ENCODE measurements around the gene TMEM150B. TPM values are rescaled to one million over a fixed set of nuclear protein-coding genes. Genes with fewer than 3 reads are reported as not detected.
A peak's percentile ranks its signal among the peaks of the same experiment; 100 is the strongest.

The TMEM150B gene
- total RNA-seq, 4 donors from 2014 or later, result 1.3 TPM; not detected in 3

DNA sequence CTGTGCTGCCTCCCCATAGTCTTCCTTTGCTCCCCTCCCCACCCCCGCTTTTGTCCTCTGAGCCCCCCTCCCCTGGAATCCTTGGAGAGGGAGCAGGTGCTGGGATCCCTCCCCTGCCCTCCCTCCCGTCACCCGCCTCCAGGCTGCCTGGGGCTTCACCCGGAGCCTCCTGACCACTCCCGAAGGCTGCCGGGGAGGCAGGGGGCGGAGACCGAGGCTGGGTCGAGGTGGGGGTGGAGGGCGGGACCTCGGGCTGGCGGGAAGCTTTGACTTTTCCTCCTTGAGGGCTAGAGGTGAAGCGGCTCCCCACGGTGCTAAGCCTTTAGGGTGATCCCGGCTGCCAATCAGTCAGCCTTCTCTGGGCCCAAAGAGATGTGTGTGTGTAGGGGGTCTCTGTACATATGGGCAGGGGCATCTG lies 16.0 kb upstream of the TMEM150B start:
- no peak overlapping the region for H3K27ac ChIP-seq
- no peak for TF ChIP-seq POLR2A (IDR thresholded peaks at IDR 0.05)
- TF ChIP-seq, protein P1, sequence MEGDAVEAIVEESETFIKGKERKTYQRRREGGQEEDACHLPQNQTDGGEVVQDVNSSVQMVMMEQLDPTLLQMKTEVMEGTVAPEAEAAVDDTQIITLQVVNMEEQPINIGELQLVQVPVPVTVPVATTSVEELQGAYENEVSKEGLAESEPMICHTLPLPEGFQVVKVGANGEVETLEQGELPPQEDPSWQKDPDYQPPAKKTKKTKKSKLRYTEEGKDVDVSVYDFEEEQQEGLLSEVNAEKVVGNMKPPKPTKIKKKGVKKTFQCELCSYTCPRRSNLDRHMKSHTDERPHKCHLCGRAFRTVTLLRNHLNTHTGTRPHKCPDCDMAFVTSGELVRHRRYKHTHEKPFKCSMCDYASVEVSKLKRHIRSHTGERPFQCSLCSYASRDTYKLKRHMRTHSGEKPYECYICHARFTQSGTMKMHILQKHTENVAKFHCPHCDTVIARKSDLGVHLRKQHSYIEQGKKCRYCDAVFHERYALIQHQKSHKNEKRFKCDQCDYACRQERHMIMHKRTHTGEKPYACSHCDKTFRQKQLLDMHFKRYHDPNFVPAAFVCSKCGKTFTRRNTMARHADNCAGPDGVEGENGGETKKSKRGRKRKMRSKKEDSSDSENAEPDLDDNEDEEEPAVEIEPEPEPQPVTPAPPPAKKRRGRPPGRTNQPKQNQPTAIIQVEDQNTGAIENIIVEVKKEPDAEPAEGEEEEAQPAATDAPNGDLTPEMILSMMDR (IDR thresholded peaks at IDR 0.05), result no peak
- H3K4me1 ChIP-seq, result peaks cover 14 to 22% of the 10 kb centered on the region in 2 donors
- 4 to 8% methylated on average over 7 to 12 of the region's 15 CpGs for WGBS, 2 donors
- peak overlapping the region in 2 of 3 donors; percentile 14 to 58 for H3K4me3 ChIP-seq (replicated peaks in 1 of 3)
- intact Hi-C loops (cut with DNase I), result no loop called here
- DNase-seq, result peak; percentile 76 to 77
- H3K9me3 ChIP-seq, result no peaks in the 10 kb centered on the region
- peaks cover 6 to 9% of the 10 kb centered on the region in 2 donors for H3K36me3 ChIP-seq
- no peaks in the 10 kb centered on the region for H3K27me3 ChIP-seq

DNA sequence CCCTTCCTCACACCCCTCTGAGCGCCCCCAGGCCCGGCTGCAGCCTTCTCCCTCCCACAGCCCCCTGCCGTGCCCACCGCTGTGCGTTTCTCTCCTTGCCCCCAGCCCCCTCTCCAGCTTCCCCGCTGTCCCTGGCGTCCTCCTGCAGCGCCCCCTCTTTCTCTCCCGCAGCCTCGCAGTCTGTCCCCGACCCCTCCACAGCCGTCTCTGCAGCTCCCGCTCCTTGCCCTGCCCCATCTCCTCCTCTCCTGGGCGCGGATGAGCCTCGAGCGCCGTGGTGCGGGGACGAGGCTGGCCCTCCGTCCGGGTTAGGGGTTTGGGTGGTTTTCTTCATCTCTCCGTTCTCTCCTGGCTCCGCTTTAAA lies 15.6 kb upstream of the TMEM150B start:
- intact Hi-C loops (cut with DNase I), result no loop called here
- no peaks in the 10 kb centered on the region for H3K9me3 ChIP-seq
- peak overlapping the region; percentile 14 to 61 (median 58) for H3K4me3 ChIP-seq (replicated peaks in 1 of 3)
- H3K36me3 ChIP-seq, result peaks cover 6 to 9% of the 10 kb centered on the region in 2 donors
- H3K4me1 ChIP-seq, result peaks cover 14 to 22% of the 10 kb centered on the region in 2 donors
- TF ChIP-seq, protein P1 (IDR thresholded peaks at IDR 0.05), result no peak
- TF ChIP-seq POLR2A (IDR thresholded peaks at IDR 0.05), result no peak
- WGBS, 2 donors, result 3 to 6% methylated on average over 23 to 24 of the region's 24 CpGs
- no peaks in the 10 kb centered on the region for H3K27me3 ChIP-seq
- peak; percentile 12 to 13 for DNase-seq
- no peak overlapping the region for H3K27ac ChIP-seq

DNA sequence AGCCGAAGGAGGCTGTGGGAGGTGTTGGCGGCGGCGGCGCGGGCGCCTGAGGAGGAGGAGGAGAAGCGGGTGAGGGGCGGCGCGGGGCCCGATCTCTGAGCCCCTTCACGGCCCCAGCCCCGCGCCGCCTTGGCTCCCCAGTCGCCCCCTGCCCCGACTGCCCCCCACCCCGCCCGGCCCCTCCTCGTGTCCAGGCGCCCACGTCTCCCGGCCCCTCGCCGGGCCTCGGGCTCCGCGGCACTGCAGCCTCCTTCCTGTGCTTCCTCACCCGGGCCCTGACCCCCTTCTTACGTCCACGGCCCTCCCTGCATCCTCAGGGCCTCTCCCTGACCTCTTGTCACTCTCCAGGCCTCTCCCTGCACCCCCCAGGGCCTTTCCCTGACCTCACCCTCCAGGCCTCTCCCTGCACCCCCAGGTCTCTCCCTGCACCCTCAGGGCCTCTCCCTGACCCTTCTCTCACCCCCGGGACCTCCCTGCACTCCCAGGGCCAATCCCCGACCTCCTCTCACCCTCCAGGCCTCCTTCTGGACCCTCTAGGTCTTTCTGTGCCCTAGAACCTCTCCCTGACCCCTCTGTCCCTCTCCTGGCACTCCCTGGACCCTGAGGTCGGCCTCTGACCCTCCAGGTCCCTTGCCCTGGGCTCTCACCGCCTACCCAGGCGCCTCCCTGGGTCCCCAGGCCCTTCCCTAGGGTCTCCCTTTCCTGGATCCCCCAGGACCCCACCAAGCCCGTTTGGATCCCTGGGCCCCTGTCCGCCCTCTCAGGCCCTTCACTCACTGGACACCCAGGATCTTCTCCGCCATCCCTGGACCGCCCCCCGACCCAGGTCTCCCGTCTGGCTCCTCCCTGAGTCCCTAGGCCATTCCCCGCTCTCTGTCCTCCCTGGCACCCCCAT lies 15.0 kb upstream of the TMEM150B start:
- Histone ChIP-seq H3K4me1 (peaks cover 14 to 22% of the 10 kb centered on the region in 2 donors), H3K36me3 (peaks cover 6 to 9% of the 10 kb centered on the region in 2 donors), H3K9me3 (no peaks in the 10 kb centered on the region), H3K27me3 (no peaks in the 10 kb centered on the region), H3K27ac (peak overlapping the region; percentile 9 to 83 (median 58)), H3K4me3 (replicated peaks in 1 of 3) (peak overlapping the region; percentile 52 to 61 (median 58))
- DNase-seq, result no peak
- intact Hi-C loops (cut with DNase I), result no loop called here
- 5 to 6% methylated on average over 24 to 38 of the region's 44 CpGs for WGBS, 2 donors
- peak in 1 of 2 donors; percentile 18 for TF ChIP-seq POLR2A (IDR thresholded peaks at IDR 0.05)
- TF ChIP-seq, protein P1 (IDR thresholded peaks at IDR 0.05), result peak in 1 of 6 experiments; percentile 2

DNA sequence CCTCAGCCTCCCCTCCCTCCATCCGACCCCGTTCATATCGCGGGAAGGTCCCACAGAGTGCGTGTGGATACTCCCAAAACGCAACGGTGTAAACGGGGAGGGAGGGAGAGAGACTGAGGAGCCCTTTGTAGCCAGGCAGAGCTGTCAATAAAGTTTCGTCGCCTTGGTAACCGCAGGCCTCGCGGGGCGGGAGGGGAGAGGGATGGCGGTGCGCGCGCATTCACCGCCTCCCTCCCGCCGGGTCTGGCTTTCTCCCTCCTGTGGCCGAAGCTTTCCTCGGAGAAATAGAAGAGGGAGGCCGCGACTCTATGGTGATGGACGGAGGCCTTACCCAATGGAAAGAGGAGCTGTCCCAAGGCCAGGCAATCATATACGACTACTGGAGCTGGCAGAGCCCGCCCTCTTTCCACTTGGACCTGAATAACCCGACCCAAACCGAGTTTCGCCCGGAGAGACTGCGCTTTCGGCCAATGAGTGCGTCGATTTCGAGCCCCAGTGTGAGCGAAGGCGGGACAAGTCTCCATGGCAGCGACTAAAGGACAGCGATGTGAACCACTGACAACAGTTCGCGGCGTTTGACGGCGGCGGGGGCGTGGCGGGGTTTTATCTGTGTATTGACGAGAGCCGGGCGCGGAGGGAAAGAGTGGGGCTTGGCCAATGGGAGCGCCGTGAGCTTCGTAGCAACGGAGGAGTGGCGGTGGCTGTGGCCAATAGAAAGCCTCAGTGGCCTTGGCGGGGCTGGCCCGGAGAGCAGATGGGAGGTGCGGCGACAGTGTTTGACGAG lies 14.2 kb upstream of the TMEM150B start, which contains the start of gene KMT5C:
TSS of gene KMT5C (plus strand) at position 772 of the 784 bp plus-strand sequence. CDS start 2,061 bp downstream, outside the sequence.
- Histone ChIP-seq H3K27ac (peak within 1 kb of the TSS; percentile 32 to 83 (median 66)), H3K4me3 (replicated peaks in 1 of 3) (peak within 1 kb of the TSS; percentile 52 to 61 (median 58)), H3K36me3 (peaks cover 6 to 9% of the 10 kb centered on the region in 2 donors), H3K9me3 (no peaks in the 10 kb centered on the region), H3K27me3 (no peaks in the 10 kb centered on the region), H3K4me1 (peaks cover 14 to 22% of the 10 kb centered on the region in 2 donors)
- peak; percentile 100 for DNase-seq
- TF ChIP-seq, protein P1 (IDR thresholded peaks at IDR 0.05), result peak in 4 of 6 experiments; percentile 44 to 61 (median 52)
- TF ChIP-seq POLR2A (IDR thresholded peaks at IDR 0.05), result peak in 1 of 2 donors; percentile 83
- intact Hi-C loops (cut with DNase I), result no loop called here
- 0% methylated on average over 38 to 53 of the region's 63 CpGs for WGBS, 2 donors
